Ectodermal cell (in vitro differentiated cells): Measurements from ENCODE around the gene TMEFF1.

Experiments
- H3K27ac ChIP-seq: 2 replicates; pipeline ENCODE4 v1.7.0; 2013; ENCODE audit warnings: mild to moderate bottlenecking, low read depth, low read length; ENCODE audit not compliant: insufficient read depth, poor library complexity, severe bottlenecking
- H3K27me3 ChIP-seq: 2 replicates; pipeline ENCODE4 v1.7.0; 2013; ENCODE audit warnings: mild to moderate bottlenecking, low read length; ENCODE audit not compliant: insufficient read depth, control insufficient read depth, poor library complexity, severe bottlenecking
- H3K36me3 ChIP-seq: one replicate; pipeline ENCODE4 v1.7.0; 2013; ENCODE audit warnings: low read length; ENCODE audit not compliant: control insufficient read depth, insufficient read depth
- H3K4me1 ChIP-seq: one replicate; pipeline ENCODE4 v1.7.0; 2013; ENCODE audit warnings: low read length; ENCODE audit not compliant: control insufficient read depth, insufficient read depth
- H3K4me3 ChIP-seq: 2 replicates; pipeline ENCODE4 v1.7.0; 2013; ENCODE audit warnings: low read depth, low read length, control low read depth; ENCODE audit not compliant: insufficient read depth
- H3K9me3 ChIP-seq: 2 replicates; pipeline ENCODE4 v1.7.0; 2013; ENCODE audit warnings: mild to moderate bottlenecking, low read length, moderate library complexity; ENCODE audit not compliant: control insufficient read depth
- WGBS, 2 experiments: methylation state at CpG; one replicate each; pipeline ENCODE4 v1.1.7; 2013; ENCODE audit warnings: missing lambda C conversion rate in 2 of 2; 5-methylcytosine and 5-hydroxymethylcytosine counted together

Gene TMEFF1

GRCh38 chr9:100597236-100597635 lies 124.3 kb downstream of the TMEFF1 start:
- WGBS, 2 experiments = 89 to 91% methylated on average over 6 of the region's 6 CpGs
- H3K4me1 ChIP-seq = no peaks in the 10 kb centered on the region
- H3K9me3 ChIP-seq = no peaks in the 10 kb centered on the region
- H3K27me3 ChIP-seq = peaks cover 9% of the 10 kb centered on the region
- H3K27ac ChIP-seq = no peak overlapping the region
- no peaks in the 10 kb centered on the region for H3K36me3 ChIP-seq
- H3K4me3 ChIP-seq = no peak overlapping the region

- Histone ChIP-seq H3K27ac (no peak overlapping the region), H3K36me3 (no peaks in the 10 kb centered on the region), H3K27me3 (peaks cover 9% of the 10 kb centered on the region), H3K4me3 (peak overlapping the region; percentile 29), H3K9me3 (no peaks in the 10 kb centered on the region), H3K4me1 (no peaks in the 10 kb centered on the region)
- 4% methylated on average over 41 of the region's 41 CpGs for WGBS, 2 experiments
These were observed 125.7 kb downstream of the TMEFF1 start for GRCh38 chr9:100598641-100599145.

GRCh38 chr9:100600521-100601079 lies 127.7 kb downstream of the TMEFF1 start:
- no peak overlapping the region for H3K4me3 ChIP-seq
- H3K9me3 ChIP-seq = no peaks in the 10 kb centered on the region
- H3K36me3 ChIP-seq = no peaks in the 10 kb centered on the region
- 82 to 83% methylated on average over 7 of the region's 7 CpGs for WGBS, 2 experiments
- H3K27ac ChIP-seq = no peak overlapping the region
- H3K4me1 ChIP-seq = no peaks in the 10 kb centered on the region
- peaks cover 9% of the 10 kb centered on the region for H3K27me3 ChIP-seq

GRCh38 chr9:100601216-100601615 lies 128.3 kb downstream of the TMEFF1 start:
- H3K27me3 ChIP-seq = peaks cover 9% of the 10 kb centered on the region
- H3K4me1 ChIP-seq = no peaks in the 10 kb centered on the region
- no peaks in the 10 kb centered on the region for H3K36me3 ChIP-seq
- H3K27ac ChIP-seq = no peak overlapping the region
- H3K9me3 ChIP-seq = no peaks in the 10 kb centered on the region
- H3K4me3 ChIP-seq = no peak overlapping the region

- WGBS, 2 experiments = 38 to 51% methylated on average over 2 of the region's 2 CpGs
- no peaks in the 10 kb centered on the region for H3K36me3 ChIP-seq
- H3K4me1 ChIP-seq = no peaks in the 10 kb centered on the region
- no peak overlapping the region for H3K4me3 ChIP-seq
- no peaks in the 10 kb centered on the region for H3K9me3 ChIP-seq
- no peak overlapping the region for H3K27ac ChIP-seq
- H3K27me3 ChIP-seq = peaks cover 8% of the 10 kb centered on the region
These were observed 129.4 kb downstream of the TMEFF1 start for GRCh38 chr9:100602342-100602801.

GRCh38 chr9:100605405-100605804 lies 132.5 kb downstream of the TMEFF1 start:
- H3K4me3 ChIP-seq = no peak overlapping the region
- WGBS, 2 experiments = 79 to 91% methylated on average over 1 of the region's 1 CpG

GRCh38 chr9:100619194-100619593 lies 146.2 kb downstream of the TMEFF1 start:
- Histone ChIP-seq H3K4me1 (no peaks in the 10 kb centered on the region), H3K4me3 (no peak overlapping the region), H3K27ac (no peak overlapping the region), H3K36me3 (no peaks in the 10 kb centered on the region), H3K9me3 (no peaks in the 10 kb centered on the region), H3K27me3 (no peaks in the 10 kb centered on the region)
- 62 to 63% methylated on average over 5 of the region's 5 CpGs for WGBS, 2 experiments

More at GRCh38 chr9:100605405-100605804, 132.5 kb downstream of the TMEFF1 start:
- H3K36me3 ChIP-seq = no peaks in the 10 kb centered on the region
- H3K27me3 ChIP-seq = no peaks in the 10 kb centered on the region
- no peaks in the 10 kb centered on the region for H3K9me3 ChIP-seq
- no peaks in the 10 kb centered on the region for H3K4me1 ChIP-seq
- no peak overlapping the region for H3K27ac ChIP-seq

GRCh38 chr9:100619665-100620064 lies 146.7 kb downstream of the TMEFF1 start:
- Histone ChIP-seq H3K27ac (no peak overlapping the region), H3K27me3 (no peaks in the 10 kb centered on the region), H3K9me3 (no peaks in the 10 kb centered on the region), H3K4me3 (no peak overlapping the region), H3K36me3 (no peaks in the 10 kb centered on the region), H3K4me1 (no peaks in the 10 kb centered on the region)
- 81 to 85% methylated on average over 5 of the region's 5 CpGs for WGBS, 2 experiments

GRCh38 chr9:100623969-100624368 lies 151.0 kb downstream of the TMEFF1 start:
- no peaks in the 10 kb centered on the region for H3K36me3 ChIP-seq
- no CpG with 5 or more reads among the region's 1 CpG for WGBS, 2 experiments

GRCh38 chr9:100626949-100627348 lies 154.0 kb downstream of the TMEFF1 start:
- Histone ChIP-seq H3K4me1 (no peaks in the 10 kb centered on the region), H3K9me3 (no peaks in the 10 kb centered on the region), H3K27me3 (no peaks in the 10 kb centered on the region), H3K27ac (no peak overlapping the region), H3K36me3 (no peaks in the 10 kb centered on the region), H3K4me3 (no peak overlapping the region)
- WGBS, 2 experiments = 100% methylated on average over 1 of the region's 1 CpG; no CpG with 5 or more reads in 1 of the 2 experiments

More at GRCh38 chr9:100623969-100624368, 151.0 kb downstream of the TMEFF1 start:
- Histone ChIP-seq H3K9me3 (no peaks in the 10 kb centered on the region), H3K4me3 (no peak overlapping the region), H3K27me3 (no peaks in the 10 kb centered on the region), H3K4me1 (no peaks in the 10 kb centered on the region), H3K27ac (no peak overlapping the region)
